ENCODE results near the gene ASCC3.

The ASCC3 gene

DNA sequence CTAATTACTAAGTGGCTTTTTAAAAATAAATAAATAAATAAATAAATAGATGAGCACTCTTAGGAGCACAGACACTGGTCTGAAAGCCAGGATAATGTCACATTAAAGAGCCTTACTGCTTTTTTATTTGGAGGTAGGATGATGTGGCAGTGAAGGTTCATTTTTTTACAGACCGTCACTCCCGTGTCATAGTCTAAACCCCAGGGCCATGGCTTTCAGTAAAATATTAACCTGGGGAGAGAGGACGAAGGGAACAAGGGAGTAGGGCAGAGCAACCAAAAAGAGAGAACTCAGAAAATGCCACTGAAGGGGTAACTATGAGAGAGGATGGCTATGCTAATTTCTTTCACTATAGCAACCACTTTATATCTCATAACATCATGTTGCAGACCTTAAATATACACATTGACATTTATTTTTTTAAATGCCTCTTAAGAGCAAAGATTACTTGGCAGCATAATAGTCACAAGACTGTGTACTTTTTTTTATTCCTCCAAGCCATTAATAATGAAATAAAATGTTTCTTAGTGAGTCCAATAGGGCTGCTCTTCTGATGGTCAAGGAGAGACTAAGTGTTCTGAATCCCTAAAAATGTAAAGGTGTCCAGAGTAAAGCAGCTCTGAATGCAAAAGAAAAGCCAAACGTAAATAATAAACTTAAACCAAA lies 315.6 kb downstream of the ASCC3 start:
- no peak for TF ChIP-seq CTCF (IDR thresholded peaks at IDR 0.05; ENCODE audit: insufficient read depth, low read depth, low read length, missing control alignments)
- no peak overlapping the region for H3K4me3 ChIP-seq (ENCODE audit: low read depth, low read length)
- no peak for DNase-seq (ENCODE audit: low read depth)

DNA sequence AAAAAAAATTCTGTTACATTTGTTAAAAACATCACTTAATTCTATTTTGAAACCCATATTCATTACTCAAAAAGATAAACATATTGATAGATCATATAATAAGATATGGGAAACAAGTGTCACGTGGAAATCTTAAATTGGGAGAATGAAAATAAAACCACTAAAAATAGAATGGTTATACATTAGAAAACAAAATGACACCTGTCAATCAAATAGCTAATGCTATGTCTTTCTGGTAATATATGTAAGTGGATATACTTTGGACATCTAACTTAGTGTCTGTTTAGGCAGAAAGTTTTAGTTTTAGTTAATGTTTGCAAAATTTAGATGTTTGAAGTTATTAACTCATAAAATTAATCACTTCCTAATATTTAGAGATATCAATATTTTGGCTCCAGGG lies 321.3 kb downstream of the ASCC3 start:
- no peak for TF ChIP-seq CTCF (IDR thresholded peaks at IDR 0.05; ENCODE audit: insufficient read depth, low read depth, low read length, missing control alignments)
- no peak for DNase-seq (ENCODE audit: low read depth)
- no peak overlapping the region for H3K4me3 ChIP-seq (ENCODE audit: low read depth, low read length)

DNA sequence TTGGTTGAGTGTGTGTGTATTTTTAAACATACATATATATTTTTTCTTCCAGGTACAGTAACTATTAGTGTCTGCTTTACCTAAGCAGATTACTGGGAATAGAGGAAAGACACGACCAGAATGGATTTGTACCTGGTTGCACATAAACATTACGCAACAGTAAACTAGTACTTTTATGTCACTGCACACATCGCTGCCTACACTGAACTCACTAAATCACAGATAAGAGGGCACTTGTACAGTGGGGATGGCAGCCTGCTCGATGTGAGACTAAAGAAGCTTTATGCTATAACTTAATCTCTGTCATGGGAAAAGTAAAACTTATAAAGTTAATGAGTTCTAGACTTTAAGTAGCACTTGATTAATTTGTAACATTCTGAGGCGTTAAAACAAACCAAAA lies 326.9 kb downstream of the ASCC3 start:
- DNase-seq (ENCODE audit: low read depth) = no peak
- no peak overlapping the region for H3K4me3 ChIP-seq (ENCODE audit: low read depth, low read length)
- no peak for TF ChIP-seq CTCF (IDR thresholded peaks at IDR 0.05; ENCODE audit: insufficient read depth, low read depth, low read length, missing control alignments)

DNA sequence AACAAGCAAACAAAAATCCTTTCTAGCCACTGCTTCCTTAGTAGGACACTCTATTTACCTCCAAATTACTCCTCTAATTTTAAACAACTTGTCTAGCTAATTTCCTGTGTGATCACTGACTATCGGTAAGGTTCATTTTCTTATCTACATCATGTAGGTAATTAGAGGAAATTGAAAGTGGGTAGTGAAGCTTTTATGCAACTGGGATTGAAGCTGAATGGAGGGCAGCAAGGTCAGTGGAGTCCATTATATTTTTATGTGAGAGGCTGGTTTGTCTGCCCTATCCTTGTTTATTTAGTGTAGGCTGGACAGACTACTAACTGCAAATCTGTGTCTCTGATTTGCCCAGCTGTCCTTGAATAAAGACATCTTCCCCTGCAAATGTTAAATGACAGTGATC lies 327.9 kb downstream of the ASCC3 start:
- H3K4me3 ChIP-seq (ENCODE audit: low read depth, low read length) = no peak overlapping the region
- DNase-seq (ENCODE audit: low read depth) = no peak
- no peak for TF ChIP-seq CTCF (IDR thresholded peaks at IDR 0.05; ENCODE audit: insufficient read depth, low read depth, low read length, missing control alignments)

DNA sequence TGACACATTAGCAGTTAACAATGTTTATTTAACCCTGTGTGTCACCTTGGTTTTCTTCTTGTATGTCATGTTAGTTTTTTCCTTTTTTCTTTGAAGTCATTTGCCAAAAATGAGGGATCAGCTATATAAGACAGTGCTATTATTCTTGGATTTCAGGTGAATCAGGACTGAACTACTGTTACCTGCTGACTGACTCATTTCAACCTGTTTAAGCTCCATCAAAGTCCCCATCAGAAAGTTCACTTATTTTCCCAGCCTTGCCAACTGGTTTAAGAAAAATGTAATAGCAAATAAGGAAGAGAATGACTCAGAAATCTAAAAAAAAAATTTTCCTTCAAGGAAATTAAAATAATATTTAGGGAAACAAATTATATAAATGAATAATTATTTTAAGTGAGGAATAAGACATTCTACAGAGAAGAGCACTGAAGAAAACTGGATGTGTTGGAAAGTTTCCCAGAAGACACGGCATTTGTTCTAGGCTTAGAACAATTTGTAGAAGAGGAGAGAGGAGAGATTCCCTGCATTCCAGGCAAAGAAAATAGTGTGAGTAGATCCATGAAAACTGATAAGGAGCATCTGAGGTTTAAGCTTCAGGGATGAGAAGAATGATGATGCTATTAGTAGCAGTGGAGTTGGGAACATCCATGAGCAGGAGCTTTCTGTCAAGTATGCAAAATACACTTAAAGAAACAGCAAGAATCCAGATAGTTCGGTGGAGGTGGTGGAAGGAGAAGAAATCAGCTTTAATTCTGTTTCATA lies 331.5 kb downstream of the ASCC3 start:
- H3K4me3 ChIP-seq (ENCODE audit: low read depth, low read length) = no peak overlapping the region
- no peak for TF ChIP-seq CTCF (IDR thresholded peaks at IDR 0.05; ENCODE audit: insufficient read depth, low read depth, low read length, missing control alignments)
- DNase-seq (ENCODE audit: low read depth) = no peak

GRCh38 chr6:100538086-100538485 lies 343.0 kb downstream of the ASCC3 start:
- no peak overlapping the region for H3K4me3 ChIP-seq (ENCODE audit: low read depth, low read length)
- no peak for TF ChIP-seq CTCF (IDR thresholded peaks at IDR 0.05; ENCODE audit: insufficient read depth, low read depth, low read length, missing control alignments)
- DNase-seq (ENCODE audit: low read depth) = no peak
